Choroid plexus epithelial cell (primary cell): ENCODE measurements around the gene NOVA1.

ENCODE experiments used
- DNase-seq: peaks from one replicate; pipeline ENCODE4 v3.0.0-alpha.2; 2010; ENCODE audit warnings: low read depth
- H3K4me3 ChIP-seq: 2 replicates; pipeline ENCODE4 v1.5.1; 2011; ENCODE audit warnings: low read depth, mild to moderate bottlenecking, control low read depth, low read length, moderate library complexity
- TF ChIP-seq, protein P1 (sequence below): conservative IDR thresholded peaks from 2 replicates; pipeline ENCODE4 v1.5.1; 2011; ENCODE audit warnings: low read depth, mild to moderate bottlenecking, control low read depth, inconsistent platforms, low read length, moderate library complexity

Gene NOVA1

DNA sequence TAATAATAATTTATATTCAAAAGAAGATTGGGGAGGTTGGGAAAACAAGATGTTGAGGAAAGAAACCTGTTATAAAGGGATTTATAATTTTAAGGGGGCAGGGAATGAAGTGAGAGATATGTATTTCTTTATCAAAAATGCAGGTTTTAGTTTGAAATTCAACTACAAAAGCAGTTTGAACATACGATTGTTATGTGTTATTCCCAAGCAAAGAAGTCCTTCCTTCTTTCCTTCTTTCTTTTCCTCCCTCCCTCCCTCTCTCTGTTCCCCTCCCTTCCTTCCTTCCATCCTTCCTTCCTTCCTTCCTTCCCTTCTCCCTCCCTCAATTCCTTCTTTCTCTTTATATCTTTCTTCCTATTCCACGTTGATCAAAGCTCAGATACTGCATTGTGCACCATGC lies 173.3 kb downstream of the NOVA1 start:
- H3K4me3 ChIP-seq, result no peak overlapping the region
- TF ChIP-seq, protein P1, sequence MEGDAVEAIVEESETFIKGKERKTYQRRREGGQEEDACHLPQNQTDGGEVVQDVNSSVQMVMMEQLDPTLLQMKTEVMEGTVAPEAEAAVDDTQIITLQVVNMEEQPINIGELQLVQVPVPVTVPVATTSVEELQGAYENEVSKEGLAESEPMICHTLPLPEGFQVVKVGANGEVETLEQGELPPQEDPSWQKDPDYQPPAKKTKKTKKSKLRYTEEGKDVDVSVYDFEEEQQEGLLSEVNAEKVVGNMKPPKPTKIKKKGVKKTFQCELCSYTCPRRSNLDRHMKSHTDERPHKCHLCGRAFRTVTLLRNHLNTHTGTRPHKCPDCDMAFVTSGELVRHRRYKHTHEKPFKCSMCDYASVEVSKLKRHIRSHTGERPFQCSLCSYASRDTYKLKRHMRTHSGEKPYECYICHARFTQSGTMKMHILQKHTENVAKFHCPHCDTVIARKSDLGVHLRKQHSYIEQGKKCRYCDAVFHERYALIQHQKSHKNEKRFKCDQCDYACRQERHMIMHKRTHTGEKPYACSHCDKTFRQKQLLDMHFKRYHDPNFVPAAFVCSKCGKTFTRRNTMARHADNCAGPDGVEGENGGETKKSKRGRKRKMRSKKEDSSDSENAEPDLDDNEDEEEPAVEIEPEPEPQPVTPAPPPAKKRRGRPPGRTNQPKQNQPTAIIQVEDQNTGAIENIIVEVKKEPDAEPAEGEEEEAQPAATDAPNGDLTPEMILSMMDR, result no peak
- DNase-seq, result no peak

DNA sequence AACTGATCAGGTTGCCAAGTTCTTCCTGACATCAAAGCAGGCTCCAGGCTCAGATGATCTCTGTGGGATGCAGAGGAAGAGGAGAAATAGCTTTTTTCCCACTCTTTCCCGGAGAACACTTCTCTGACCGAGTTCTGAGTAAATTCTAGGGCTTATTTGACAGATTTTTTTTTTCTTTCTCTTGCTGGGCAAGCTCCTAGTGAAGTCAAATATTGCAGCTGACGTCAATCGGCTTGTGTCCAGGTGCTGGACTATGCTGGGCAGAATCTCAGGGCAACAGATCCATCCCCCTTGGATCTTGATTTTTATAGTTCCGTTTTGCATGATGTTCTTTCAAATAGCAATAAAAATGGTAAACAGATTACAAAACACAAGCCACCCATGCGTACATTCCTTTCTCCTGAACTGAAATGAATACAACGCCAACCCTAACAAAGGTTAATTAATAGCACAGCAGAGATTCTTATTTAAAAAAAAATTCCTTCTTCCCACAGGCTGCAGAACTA lies 182.2 kb downstream of the NOVA1 start:
- no peak for DNase-seq
- TF ChIP-seq, protein P1, result no peak

DNA sequence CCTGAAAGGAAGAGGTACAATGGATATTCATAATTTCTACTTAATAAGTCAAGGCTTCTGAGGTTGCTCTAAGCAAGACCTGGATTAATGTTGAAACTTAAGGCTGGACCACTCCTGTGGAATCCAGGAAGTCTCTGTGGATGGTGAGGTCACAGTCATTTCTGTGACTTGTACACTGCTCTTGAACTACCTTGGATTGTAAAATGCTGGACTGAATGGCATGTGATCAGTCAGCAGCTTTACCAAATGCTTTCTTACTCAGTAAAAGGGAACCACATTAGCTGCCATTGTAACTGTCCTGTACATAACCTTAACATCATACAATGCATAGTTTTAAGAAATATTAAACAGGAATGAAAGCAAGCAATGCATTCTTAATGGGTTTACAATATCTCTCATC lies 182.9 kb downstream of the NOVA1 start:
- TF ChIP-seq, protein P1, result no peak
- no peak for DNase-seq
- H3K4me3 ChIP-seq, result no peak overlapping the region

More for the DNA sequence above, 182.2 kb downstream of the NOVA1 start:
- no peak overlapping the region for H3K4me3 ChIP-seq

DNA sequence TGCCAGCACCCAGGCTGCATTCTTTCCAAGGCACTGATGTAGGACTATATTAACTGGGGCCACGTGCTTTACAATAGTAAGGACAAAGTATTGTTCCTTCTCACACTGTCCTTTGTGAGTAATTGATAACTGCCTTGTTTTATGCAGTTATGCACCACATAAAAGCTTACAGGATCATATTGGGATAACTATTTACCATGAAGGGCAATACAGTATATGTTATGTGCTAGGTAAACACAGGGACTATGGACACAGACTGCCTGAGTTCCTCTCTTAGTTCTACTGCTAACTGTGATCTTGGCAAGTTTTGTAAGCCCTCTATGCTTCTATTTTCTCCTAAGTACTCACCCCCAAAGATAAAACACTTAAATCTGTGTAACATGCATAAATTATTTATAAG lies 183.7 kb downstream of the NOVA1 start:
- no peak overlapping the region for H3K4me3 ChIP-seq
- TF ChIP-seq, protein P1, result no peak
- DNase-seq, result no peak

DNA sequence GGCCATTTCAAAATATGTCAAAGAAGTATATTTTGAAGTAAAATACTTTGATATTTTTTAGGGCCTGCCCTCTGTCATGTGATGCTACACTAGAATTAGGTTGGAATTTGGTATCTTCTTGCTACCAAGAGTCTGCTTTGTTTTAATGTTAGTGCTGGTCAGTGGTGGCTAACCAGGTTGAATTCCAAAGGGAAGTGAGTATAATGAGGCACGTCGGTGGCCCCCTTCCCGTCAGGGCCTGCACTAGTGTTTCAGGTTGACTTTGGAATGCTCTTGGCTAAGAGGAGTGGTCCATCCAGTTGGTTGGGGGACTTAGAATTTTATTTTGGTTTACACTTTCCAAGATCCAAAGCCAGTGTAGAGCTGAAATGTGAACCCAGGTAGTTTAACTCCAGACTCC lies 185.4 kb downstream of the NOVA1 start:
- TF ChIP-seq, protein P1, result no peak
- no peak for DNase-seq
- H3K4me3 ChIP-seq, result no peak overlapping the region

DNA sequence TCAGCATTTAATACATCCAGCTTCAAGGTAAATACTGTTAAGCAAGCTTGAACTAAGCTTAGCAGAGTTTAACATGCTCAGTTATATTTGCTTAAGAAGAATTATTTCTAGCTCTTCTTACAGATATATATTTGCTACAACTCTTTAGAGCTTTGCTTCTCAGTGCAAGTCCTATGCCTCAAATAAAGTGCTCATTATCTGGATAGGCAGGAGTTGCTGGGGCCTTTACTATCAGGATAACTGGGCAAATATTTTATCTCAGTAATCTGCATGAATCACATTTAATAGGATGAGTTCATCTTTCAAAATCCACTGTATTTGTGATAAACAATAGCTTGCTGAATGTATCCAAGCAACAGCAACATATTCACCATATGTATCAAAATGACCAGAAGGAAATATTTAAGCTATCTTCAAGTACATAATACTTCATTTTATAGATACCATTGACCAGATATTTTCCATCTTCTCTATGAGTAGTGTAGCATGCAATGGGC lies 187.6 kb downstream of the NOVA1 start:
- no peak for DNase-seq
- no peak overlapping the region for H3K4me3 ChIP-seq
- TF ChIP-seq, protein P1, result no peak

DNA sequence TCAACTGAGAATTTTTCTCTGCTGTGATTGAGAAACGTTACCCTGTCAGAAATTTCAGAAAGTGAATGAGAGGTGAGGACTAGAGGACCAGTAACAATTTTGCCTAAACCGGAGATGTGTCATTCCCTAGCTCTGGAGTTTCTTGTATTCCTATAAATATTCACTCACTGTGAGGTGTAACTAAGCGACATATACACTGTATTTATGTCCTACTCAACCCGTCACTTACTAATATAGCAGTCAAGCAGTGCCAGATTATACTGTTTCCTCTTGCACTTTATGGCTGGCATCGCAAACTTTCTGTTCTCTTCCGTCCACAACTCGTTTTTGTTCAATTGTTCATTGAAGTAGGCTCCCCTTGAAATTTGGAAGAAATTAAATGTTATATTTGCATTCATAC lies 192.9 kb downstream of the NOVA1 start:
- DNase-seq, result no peak
- TF ChIP-seq, protein P1, result no peak

More for the DNA sequence above, 192.9 kb downstream of the NOVA1 start:
- H3K4me3 ChIP-seq, result no peak overlapping the region
